Measurements from ENCODE around the gene HSPA12A.

- TF ChIP-seq CTCF (conservative IDR thresholded peaks at IDR 0.05; ENCODE audit: low read depth, low read length): peak; percentile 33
- TF ChIP-seq EZH2 (IDR thresholded peaks at IDR 0.05; ENCODE audit: borderline replicate concordance, low read depth, low read length, poor library complexity, severe bottlenecking): no peak
These were observed 4.6 kb downstream of the HSPA12A start for GRCh38 chr10:116737627-116738327.

Measured in A673 (cell line).